GM11168 (cell line): ENCODE measurements around the gene SP3.

Source experiments
- in situ Hi-C: fragments of 300-500 bp; cut with MboI; formaldehyde crosslinking; loops from one replicate; pipeline ENCODE4 v1.12.0; 2022; ENCODE audit warnings: low sequenced_read_pairs; ENCODE audit not compliant: unreplicated experiment

The SP3 gene

DNA sequence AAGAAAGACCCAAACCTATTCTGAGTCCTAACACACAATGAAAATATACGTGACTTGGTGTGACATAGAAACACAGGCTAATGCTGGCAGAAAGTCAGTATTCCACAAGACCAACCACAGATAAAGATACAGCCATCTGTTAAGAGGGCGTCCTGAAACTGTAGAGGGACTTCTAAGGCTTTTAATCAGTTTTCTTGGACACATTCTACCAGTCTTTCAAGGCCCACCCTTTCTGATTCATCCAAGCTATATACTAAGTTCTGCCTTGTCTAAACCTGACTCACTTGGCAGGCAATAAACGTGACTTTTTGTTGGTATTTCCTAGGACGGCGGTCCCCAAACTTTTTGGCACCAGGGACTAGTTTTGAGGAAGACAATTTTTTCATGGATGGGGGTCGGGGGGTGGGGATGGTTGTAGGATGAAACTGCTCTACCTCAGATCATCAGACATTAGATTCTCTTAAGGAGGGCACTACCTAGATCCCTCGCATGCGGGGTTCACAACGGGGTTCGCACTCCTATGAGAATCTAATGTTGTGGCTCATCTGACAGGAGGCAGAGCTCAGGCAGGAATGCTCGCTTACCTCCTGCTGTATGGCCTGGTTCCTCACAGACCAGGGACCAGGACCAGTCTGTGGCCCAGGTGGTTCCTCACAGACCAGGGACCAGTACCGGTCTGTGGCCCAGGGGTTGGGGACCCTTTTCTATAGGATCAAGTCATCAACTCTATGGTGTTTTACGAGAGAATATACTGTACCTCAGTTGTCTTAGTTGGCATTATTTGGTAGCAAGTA lies 61.4 kb downstream of the SP3 start:
- in situ Hi-C loops: no loop called here

DNA sequence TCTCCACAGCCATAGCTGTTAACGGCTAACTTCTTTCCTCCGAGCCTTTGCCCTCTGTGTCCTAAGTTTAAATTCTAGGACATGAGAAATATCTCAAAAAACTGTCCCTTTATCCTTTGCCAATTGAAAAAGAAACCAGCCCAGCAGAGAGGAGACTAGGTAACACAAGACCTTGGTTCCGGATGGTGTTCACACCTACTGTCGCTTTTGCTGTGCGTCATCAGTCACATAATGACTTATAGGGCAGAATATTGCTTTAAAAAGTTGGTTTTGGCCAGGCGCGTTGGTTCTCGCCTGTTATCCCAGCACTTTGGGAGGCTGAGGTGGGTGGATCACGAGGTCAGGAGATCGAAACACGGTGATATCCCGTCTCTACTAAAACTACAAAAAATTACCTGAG lies 66.2 kb downstream of the SP3 start:
- in situ Hi-C loops: loop anchor here (25.0 kb wide), 1 partner anchor 438 kb away; the partner anchor contains the start of gene SP9

DNA sequence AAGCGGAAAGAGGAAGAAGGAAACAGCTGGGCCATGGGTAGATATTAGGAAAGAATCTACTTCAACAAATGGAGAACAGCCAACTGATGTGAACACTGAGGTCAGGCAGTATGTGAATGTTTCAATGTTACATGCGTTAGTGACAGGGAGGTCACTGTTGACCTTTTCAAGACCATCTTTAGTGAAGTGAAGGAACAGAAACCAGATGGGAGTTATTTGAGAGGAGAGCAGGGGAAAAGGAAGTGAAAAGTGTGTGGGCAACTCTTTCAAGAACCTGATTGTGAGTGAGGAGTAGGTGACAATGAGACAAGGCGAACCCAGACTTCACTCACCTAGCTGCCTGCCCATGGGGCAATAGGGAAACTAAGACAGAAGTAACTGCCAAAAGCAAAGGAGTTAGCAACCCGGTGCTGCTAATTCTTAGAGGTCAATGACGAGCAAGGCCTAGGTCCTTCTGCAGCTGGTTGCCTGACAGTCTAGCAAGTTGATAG lies 67.0 kb downstream of the SP3 start:
- in situ Hi-C loops: loop anchor here (25.0 kb wide), 1 partner anchor 439 kb away; the partner anchor contains the start of gene SP9

DNA sequence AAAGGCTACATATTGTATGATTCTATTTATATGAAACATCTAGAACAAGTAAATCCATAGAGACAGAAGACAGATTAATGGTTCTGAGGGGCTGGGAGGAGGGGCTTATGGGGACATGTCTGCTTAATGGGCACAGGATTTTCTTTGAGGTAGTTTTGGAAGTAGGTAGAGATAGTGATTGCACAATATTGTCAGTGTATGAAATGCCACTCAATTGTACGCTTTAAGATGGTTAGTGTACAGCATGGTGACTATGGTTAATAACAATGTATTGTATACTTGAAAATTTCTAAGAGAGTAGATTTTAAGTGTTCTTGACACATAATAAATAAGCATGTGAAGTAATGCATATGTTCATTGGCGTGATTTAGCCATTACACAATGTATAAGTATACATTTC lies 68.4 kb downstream of the SP3 start:
- in situ Hi-C loops: loop anchor here (25.0 kb wide), 1 partner anchor 441 kb away; the partner anchor contains the start of gene SP9

DNA sequence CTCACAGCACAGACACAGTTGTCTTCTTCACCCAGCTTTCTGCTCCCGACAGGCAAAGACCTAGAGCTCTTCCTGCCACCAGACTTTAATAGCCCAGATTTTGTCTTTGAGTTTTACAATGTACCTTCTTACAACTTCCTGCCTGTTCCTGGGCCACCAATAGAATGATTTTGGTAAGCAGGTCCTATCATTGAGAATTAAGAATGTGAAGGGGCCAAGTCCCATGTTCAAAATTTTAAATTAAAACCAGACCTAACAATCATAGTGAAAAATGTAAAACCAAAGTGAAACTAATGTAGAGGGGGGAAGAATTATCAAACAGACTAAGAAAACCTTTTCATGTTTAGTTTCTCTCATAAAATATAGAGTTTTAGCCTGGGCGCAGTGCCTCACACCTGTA lies 72.8 kb downstream of the SP3 start:
- in situ Hi-C loops: loop anchor here (25.0 kb wide), 1 partner anchor 445 kb away; the partner anchor contains the start of gene SP9

DNA sequence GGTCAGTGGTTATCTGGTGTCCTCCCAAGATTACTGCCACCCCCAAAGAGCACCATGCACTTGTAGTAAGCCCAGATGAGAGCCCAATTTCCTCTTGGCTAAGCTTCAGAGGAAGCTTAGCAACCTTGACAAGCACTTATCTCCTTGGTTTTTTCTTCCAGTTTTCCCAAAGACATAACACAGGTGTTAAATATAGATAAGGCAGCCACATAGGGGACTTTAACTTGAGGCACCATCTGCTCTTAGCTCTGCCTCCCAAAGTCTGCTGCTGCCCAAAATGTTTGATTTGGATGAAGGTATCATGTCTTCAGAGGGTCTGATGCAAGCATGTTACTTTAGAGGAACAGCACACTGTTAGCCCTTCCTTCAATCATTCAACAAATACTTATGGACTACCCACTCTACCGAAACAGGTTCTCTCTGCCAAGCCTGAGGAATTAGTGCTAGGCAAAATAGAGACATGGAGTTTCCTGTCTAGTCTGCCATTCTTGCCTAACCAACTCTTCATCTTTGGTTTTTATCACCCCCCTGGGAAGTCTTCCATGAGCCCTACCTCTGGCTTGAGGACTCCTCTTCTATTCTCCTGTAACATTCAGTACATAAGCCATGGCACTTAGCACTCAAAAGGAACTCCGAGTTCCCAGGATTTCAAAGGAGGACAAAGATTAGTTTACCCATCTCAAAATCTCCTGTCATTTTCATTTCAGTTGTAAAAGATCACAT lies 73.7 kb downstream of the SP3 start:
- in situ Hi-C loops: loop anchor here (25.0 kb wide), 1 partner anchor 446 kb away; the partner anchor contains the start of gene SP9

DNA sequence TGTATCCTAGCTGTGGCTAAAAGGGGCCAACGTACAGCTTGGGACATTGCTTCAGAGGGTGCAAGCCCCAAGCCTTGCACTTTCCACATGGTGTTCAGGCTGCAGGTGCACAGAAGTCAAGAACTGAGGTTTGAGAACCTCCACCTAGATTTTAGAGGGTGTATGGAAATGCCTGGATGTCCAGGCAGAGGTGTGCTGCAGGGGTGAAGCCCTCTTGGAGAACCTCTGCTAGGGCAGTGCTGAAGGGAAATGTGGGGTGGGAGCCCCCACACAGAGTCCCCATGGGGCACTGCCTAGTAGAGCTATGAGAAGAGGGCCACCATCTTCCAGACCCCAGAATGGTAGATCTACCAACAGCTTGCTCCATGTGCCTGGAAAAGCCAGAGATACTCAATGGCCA lies 75.7 kb downstream of the SP3 start:
- in situ Hi-C loops: loop anchor here (25.0 kb wide), 1 partner anchor 448 kb away; the partner anchor contains the start of gene SP9

DNA sequence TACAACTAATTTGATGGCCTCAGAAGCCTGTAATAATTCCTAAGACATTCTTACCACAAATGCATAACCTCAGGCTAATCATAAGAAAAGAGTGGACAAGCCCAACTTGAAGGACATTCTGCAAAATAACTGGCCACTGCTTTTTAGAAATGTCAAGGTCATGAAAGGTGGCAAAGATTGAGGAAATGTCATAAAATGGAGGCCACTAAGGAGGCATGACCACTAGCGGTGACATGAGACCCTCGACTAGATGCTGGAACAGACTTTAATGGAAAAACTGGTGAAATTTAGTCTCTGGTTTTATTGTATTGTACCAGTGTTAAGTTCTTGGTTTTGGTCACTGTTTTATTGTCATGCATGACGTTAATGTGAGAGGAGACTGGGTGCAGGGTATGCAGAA lies 78.6 kb downstream of the SP3 start:
- in situ Hi-C loops: loop anchor here (25.0 kb wide), 1 partner anchor 451 kb away; the partner anchor contains the start of gene SP9

DNA sequence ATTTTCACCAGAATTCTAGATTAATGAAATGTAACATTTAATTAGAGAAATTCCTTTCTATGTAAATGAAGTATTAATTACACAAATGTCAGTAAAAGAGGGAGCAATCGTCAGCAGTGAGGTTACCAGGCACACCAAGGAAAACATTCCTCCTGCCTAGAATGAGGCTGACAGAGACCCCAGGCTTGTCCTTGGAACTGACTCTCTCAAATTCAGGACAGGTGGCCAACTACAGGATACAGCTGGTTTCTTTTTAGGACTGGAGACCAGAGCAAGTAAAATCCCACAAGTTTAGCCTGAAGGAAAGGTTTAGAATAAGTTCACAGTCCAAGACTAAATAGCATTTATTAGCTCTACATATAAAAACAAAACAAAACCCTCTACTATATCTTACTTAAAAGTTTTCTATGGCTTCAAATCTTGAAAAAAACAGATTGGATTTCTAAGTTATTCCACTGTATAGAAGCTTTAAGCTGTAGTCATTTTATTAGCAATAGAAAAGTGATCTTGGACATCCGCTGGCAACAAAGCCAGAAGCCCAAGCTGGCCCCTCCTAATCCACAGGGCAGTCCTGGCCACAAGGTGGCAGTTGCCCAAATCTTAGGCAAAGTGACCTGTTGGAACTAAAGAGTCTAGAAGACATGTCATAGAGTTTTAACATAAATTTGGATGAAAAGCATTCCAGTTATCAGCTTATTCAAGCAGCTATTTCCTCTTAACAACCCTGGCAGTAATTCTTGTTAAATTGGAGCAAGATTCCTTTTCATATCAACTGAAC lies 81.0 kb downstream of the SP3 start:
- in situ Hi-C loops: loop anchor here (25.0 kb wide), 1 partner anchor 453 kb away; the partner anchor contains the start of gene SP9

DNA sequence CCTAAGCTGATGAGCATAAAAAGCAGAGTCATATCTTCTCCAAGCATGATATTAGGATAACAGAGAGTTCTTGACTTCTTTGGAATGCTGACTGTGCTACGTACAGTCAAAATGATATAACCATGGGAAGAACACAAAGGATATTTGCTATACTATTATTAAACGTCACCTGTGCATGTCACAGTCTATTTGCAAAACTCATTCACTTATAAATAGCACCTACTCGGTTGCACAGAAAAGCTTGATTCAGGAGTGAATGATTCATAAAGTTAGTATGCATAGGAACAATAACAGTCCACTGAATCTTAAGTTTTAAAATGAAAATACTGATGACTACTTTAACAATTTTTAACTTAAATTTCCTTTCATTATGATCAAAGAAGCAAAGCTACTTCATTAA lies 83.3 kb downstream of the SP3 start:
- in situ Hi-C loops: loop anchor here (25.0 kb wide), 1 partner anchor 455 kb away; the partner anchor contains the start of gene SP9

DNA sequence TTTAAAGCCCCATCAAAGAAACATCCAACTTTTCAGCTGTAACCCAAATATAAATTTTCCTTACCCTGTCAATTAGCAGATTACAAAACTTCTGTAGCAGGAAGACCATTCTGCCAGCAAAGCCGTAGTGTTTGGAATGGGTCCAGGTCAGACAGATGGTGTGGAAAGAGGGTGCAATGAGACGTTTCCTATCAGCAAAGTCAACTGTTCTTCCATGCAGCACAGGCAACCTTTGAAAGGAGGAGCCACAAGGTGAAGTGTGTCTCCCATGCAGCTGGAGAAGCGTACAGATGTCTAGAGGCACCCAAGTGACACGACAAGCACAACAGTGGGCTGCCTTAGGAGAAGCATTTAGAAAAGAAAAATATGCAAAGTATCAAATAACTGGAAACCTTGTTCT lies 83.7 kb downstream of the SP3 start:
- in situ Hi-C loops: loop anchor here (25.0 kb wide), 1 partner anchor 456 kb away; the partner anchor contains the start of gene SP9

DNA sequence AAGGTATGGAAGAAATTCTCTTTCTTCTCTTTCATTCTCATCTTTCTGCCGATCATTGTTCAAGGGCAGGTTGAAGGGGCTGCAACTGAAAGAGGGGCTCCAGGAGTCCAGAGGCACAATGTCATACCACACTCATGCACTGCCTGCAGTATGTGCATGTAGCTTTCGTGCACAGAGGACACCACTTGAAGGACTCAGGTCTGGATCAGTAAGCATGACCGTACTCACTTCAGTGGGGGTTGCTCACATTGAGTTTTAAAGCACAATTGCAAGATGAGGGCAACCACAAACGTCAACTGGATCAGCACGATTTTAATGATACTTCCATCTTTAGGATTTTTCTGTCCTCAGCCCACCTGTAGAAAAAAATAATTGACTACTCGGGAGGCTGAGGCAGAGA lies 84.6 kb downstream of the SP3 start:
- in situ Hi-C loops: loop anchor here (25.0 kb wide), 1 partner anchor 457 kb away; the partner anchor contains the start of gene SP9

DNA sequence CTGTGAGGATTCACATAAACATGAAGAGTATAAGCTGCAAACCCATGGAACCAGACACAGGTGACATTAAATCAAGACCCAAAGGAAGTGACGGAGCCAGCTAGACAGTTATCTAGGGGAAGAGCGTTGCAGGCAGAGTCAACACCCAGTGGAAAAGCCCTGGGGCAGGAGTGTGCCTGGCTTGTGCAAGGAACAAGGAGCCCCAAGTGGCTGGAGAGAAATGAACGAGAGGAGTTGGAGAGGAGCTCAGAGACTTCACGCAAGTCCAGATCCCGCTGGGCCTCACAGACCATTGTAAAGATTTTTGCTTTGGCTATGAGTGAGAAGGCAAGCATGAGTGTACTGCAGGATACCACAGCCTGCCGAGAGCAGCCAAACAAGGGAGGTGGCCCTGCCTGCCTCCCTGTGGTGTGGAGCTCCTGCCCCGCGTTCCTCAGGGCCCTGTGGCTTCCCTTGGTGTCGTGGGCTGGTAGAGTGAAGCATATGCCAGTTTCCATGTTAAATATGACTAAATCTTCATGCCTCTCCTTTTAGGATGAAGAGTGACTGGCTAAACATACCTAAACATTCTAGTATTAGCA lies 88.2 kb downstream of the SP3 start:
- in situ Hi-C loops: loop anchor here (25.0 kb wide), 1 partner anchor 460 kb away; the partner anchor contains the start of gene SP9

DNA sequence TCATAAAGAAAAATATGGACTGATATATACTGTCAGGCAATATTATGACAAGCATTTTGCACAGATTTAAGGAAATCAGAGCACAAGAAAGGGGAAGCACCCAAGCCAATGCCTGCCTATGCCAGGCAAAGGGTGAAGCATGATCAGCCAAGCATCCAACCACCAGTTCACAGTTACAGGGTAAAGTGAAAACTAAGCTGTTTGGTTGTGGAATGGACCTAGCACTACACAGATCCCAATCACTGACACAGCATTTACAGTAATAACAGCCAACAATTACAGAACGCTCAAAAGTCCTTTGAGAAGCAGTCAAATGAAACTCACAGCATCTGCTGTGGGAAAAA lies 90.3 kb downstream of the SP3 start:
- in situ Hi-C loops: loop anchor here (25.0 kb wide), 1 partner anchor 462 kb away; the partner anchor contains the start of gene SP9

DNA sequence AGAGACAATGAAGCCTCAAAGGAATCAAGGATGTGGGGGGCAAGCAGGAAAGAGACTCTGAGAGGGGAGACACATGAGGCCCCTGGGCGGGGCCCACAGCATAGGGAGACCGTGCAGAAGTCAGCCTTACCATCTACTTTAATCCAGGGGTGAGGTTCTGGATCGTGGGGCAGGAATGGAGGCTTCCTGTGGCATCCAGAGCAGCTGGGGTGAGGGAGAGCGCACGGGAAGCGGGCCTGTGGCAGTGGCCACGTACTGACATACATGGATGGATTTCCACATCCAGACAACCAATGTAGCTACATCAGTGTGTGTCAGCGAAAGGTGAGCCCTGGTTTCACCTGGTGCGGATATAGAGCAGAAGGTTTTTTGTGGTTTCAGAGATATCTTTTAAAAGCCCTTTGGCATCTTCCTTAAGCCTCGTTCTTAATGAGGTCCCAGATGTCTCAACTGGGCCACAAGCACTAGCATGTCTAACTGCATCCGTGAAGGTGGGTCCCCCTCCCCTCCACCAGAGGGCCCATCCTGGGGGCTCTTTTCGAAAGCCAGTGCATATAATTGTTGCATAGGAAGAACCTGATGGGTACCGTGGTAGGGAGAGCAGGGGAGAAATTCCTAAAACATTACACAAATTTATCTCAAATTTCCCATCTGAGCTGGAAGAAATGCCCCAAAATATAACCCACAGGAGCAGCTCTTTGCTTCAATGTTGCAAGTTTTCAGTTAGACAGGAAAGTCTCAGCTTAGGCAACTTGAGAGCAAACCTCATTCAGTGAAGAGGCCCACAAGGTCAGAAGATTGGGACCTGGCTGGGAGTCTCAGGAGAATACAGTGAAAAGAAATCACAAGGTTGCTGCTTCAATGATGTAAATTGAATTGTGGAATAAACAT lies 90.9 kb downstream of the SP3 start:
- in situ Hi-C loops: no loop called here

DNA sequence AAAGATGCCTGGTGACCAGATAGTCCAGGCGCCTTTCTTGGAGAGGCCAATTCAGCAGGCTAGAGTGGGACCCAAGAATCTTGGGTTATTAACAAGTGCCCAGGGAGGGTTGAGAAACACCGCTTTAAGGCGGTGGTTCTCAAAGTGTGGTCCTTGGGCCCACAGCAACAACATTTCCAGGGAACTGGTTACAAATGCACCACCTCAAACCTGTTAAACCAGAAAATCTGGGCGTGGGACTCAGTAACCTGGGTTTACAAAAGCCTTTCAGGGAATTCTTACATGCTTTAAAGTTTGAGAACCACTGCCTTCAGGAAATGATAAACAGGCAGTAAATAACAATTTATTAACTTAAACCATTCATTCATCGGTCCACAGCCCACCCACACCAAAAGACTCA lies 92.5 kb downstream of the SP3 start:
- in situ Hi-C loops: no loop called here

DNA sequence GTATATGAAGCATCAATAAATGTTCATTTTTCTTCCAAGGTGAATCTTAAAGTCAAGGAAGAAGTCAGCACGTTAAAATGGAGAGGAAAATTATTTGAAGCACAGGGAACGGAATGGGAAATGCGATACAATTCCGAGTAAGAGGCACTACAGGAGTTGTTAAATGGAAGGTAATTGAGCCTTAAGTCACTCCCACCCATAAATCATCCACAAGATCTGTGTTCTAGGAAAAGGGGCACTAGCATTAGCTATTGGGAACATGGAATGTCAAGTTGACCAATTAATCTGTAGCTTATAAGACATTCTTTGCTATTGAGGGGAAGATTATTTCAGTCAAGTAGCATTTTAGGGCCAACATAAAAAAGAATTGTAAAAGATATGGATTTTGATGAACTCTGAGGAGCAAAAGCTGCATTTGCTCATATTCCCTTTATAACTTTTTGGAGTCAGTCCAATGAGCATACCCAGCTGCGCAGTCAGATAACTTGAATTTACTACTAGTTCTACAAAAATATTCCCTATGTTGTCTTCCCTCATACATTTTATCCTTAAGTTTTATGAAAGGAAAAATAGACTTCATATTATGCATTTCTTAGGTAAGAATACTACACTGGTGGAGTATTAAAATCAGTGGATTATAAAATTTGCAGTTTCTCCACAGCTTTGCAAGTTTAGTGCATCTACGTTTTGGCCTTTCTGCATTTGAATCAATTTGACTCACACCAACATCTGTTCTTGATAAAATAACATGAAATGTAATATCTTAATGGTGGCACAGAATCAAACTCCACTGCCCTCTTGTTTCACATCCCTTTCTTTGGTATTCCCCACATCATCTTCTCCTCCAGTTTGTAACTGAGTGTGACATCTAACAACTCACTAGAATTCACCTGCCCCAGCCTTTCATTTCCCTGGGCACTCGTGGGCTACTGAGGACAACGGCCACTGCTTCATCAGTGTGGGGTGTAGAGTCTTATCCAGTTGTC lies 95.6 kb downstream of the SP3 start:
- in situ Hi-C loops: no loop called here
